ENCODE data around the gene NMUR2.

Gene NMUR2

GRCh38 chr5:152349683-152350526 is 55.2 kb downstream of the NMUR2 start:
- H3K27me3 Mint-ChIP-seq, result peaks cover 1% of the 10 kb centered on the region
- H3K27ac Mint-ChIP-seq, result no peak overlapping the region
- no peaks in the 10 kb centered on the region for H3K9me3 Mint-ChIP-seq
- H3K4me1 Mint-ChIP-seq, result no peaks in the 10 kb centered on the region
- no peaks in the 10 kb centered on the region for H3K36me3 Mint-ChIP-seq
- H3K4me3 Mint-ChIP-seq, result no peak overlapping the region
